A549 (cell line): ENCODE measurements around the gene PCDH9.

ENCODE experiments used
- BCL3 ChIP-seq: fragments of >200 bp; sonication (Bioruptor Twin); formaldehyde crosslinking; IDR thresholded peaks from 3 replicates; pipeline ENCODE4 v1.6.1; 2016
- HDAC2 ChIP-seq: fragments of 200-600 bp; sonication (generic); IDR thresholded peaks from 2 replicates; pipeline ENCODE4 v1.6.1; 2016
- HEYL ChIP-seq: fragments of 250-450 bp; sonication (Bioruptor Pico); IDR thresholded peaks from 2 replicates; pipeline ENCODE4 v1.8.0; 2021; ENCODE audit warnings: mild to moderate bottlenecking, moderate library complexity
- JUN ChIP-seq, 2 experiments: fragments of >200 bp; sonication (Bioruptor Twin); formaldehyde crosslinking; IDR thresholded peaks; 2 replicates in 1 of 2; 3 replicates in 1 of 2; pipeline ENCODE4 v1.6.1; 2016 to 2017
- KDM1A ChIP-seq: fragments of 200-600 bp; sonication (generic); IDR thresholded peaks from 2 replicates; pipeline ENCODE4 v1.6.1; 2016; ENCODE audit warnings: low read depth, mild to moderate bottlenecking
- RFX5 ChIP-seq: fragments of 450-650 bp; IDR thresholded peaks from 2 replicates; pipeline ENCODE4 v1.7.1; 2014; ENCODE audit warnings: antibody characterized with exemption, mild to moderate bottlenecking, moderate library complexity
- USF2 ChIP-seq: fragments of 450-650 bp; IDR thresholded peaks from 2 replicates; pipeline ENCODE4 v1.6.1; 2014; ENCODE audit warnings: antibody characterized with exemption
- TF ChIP-seq, protein P1 (sequence below): fragments of >200 bp; sonication (Bioruptor Twin); formaldehyde crosslinking; IDR thresholded peaks from 3 replicates; pipeline ENCODE4 v1.5.1; 2016
- TF ChIP-seq, protein P2 (sequence below): IDR thresholded peaks from 2 replicates; pipeline ENCODE4 v1.6.1; 2012

- TF ChIP-seq RFX5 (no peak), HEYL (CRISPR knock-in tag) (no peak), USF2 (no peak), JUN (IDR thresholded peaks at IDR 0.05) (no peak), HDAC2 (no peak), KDM1A (no peak), BCL3 (no peak)
- TF ChIP-seq, protein P1, sequence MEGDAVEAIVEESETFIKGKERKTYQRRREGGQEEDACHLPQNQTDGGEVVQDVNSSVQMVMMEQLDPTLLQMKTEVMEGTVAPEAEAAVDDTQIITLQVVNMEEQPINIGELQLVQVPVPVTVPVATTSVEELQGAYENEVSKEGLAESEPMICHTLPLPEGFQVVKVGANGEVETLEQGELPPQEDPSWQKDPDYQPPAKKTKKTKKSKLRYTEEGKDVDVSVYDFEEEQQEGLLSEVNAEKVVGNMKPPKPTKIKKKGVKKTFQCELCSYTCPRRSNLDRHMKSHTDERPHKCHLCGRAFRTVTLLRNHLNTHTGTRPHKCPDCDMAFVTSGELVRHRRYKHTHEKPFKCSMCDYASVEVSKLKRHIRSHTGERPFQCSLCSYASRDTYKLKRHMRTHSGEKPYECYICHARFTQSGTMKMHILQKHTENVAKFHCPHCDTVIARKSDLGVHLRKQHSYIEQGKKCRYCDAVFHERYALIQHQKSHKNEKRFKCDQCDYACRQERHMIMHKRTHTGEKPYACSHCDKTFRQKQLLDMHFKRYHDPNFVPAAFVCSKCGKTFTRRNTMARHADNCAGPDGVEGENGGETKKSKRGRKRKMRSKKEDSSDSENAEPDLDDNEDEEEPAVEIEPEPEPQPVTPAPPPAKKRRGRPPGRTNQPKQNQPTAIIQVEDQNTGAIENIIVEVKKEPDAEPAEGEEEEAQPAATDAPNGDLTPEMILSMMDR = no peak
- TF ChIP-seq, protein P2, sequence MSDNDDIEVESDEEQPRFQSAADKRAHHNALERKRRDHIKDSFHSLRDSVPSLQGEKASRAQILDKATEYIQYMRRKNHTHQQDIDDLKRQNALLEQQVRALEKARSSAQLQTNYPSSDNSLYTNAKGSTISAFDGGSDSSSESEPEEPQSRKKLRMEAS = no peak
These were observed 602.6 kb downstream of the PCDH9 start for GRCh38 chr13:66627512-66627911.
